ENCODE measurements around the gene PABPC1L2A.
"Not testable (repeated sequence)": the region's sequence is repeated elsewhere in the genome, so short reads cannot be mapped to it uniquely, and the experiment has no call there.

PABPC1L2A gene

GRCh38 chrX:73079024-73079562 lies at the start of gene PABPC1L2A:
Gene PABPC1L2A (minus strand): TSS chrX:73079512. CDS start chrX:73079386, 126 bp downstream.
- DNase-seq, result not testable (repeated sequence)

GRCh38 chrX:73127700-73128241 lies 48.5 kb upstream of the PABPC1L2A start:
- no peak for DNase-seq

GRCh38 chrX:73126240-73126639 lies 46.9 kb upstream of the PABPC1L2A start:
- DNase-seq, result no peak

- DNase-seq, result not testable (repeated sequence)
These were observed 20.2 kb upstream of the PABPC1L2A start for GRCh38 chrX:73099505-73099904.

GRCh38 chrX:73086766-73087165 lies 7.5 kb upstream of the PABPC1L2A start:
- DNase-seq, result not testable (repeated sequence)

- DNase-seq, result not testable (repeated sequence)
These were observed 572 bp upstream of the PABPC1L2A start for GRCh38 chrX:73079884-73080283.

- not testable (repeated sequence) for DNase-seq
These were observed 715 bp downstream of the PABPC1L2A start for GRCh38 chrX:73078597-73078996.

GRCh38 chrX:73076838-73077237 lies 2.5 kb downstream of the PABPC1L2A start:
- no peak for DNase-seq

GRCh38 chrX:73069365-73070035 lies 9.8 kb downstream of the PABPC1L2A start:
- DNase-seq, result no peak

- no peak for DNase-seq
These were observed 10.6 kb downstream of the PABPC1L2A start for GRCh38 chrX:73068467-73069364.

GRCh38 chrX:73067761-73068466 lies 11.4 kb downstream of the PABPC1L2A start:
- DNase-seq, result not testable (repeated sequence)

GRCh38 chrX:73028876-73029275 lies 50.4 kb downstream of the PABPC1L2A start:
- no peak for DNase-seq

Measured in NCI-H2171 (cell line).